Uterus (tissue), 4 donors: Measurements from ENCODE around the gene PRL. TPM values are rescaled to one million over a fixed set of nuclear protein-coding genes. Genes with fewer than 3 reads are reported as not detected.

Experiments
- DNase-seq, 2 donors: peaks; one replicate each; pipeline ENCODE4 v3.0.0-alpha.2; 2019 to 2020
- H3K27ac ChIP-seq, 2 donors: fragments of 200-600 bp; sonication (generic); 1 replicate in 1 of 2; 2 replicates in 1 of 2; pipeline ENCODE4 v1.5.1; 2016 to 2018
- H3K27me3 ChIP-seq, 2 donors: fragments of 200-600 bp; sonication (generic); one replicate each; pipeline ENCODE4 v1.5.1; 2018 to 2019; ENCODE audit warnings: control low read depth in 1 of 2
- H3K36me3 ChIP-seq, 2 donors: fragments of 200-600 bp; sonication (generic); one replicate each; pipeline ENCODE4 v1.5.1; 2019; ENCODE audit warnings: control low read depth in 1 of 2
- H3K4me1 ChIP-seq, 2 donors: fragments of 200-600 bp; sonication (generic); one replicate each; pipeline ENCODE4 v1.5.1; 2018 to 2019; ENCODE audit warnings: control low read depth in 1 of 2
- H3K4me3 ChIP-seq, 2 donors: fragments of 200-600 bp; sonication (generic); 1 replicate in 1 of 2; 2 replicates in 1 of 2; pipeline ENCODE4 v1.5.1; 2018 to 2019; ENCODE audit warnings: mild to moderate bottlenecking in 1 of 2
- H3K9me3 ChIP-seq, 2 donors: fragments of 200-600 bp; sonication (generic); one replicate each; pipeline ENCODE4 v1.5.1; 2019; ENCODE audit warnings: control low read depth in 1 of 2
- POLR2A ChIP-seq, 2 donors: fragments of 450-650 bp; IDR thresholded peaks; one replicate each; pipeline ENCODE4 v1.6.1; 2016; ENCODE audit warnings: antibody characterized with exemption in 2 of 2, mild to moderate bottlenecking in 1 of 2, moderate library complexity in 1 of 2
- intact Hi-C: fragments of 100-400 bp; cut with DNase I; formaldehyde crosslinking; loops from one replicate; pipeline ENCODE4 v1.15.1; 2023; ENCODE audit warnings: low total_unique reads
- total RNA-seq, 4 donors: library from RNA; depleted of rRNA in 3 of 4; stranded (reverse); fragments of >200 nt in 3 of 4; gene quantifications; one replicate each; pipeline versions ENCODE4 v1.1.0 to v1.2.4, GENCODE V29; 2014 to 2023
- TF ChIP-seq, protein P1 (sequence below), 4 experiments: fragments of 200-600 bp in 2 of 4; fragments of 450-650 bp in 2 of 4; sonication (generic) in 2 of 4; IDR thresholded peaks; one replicate each; pipeline ENCODE4 v1.5.1; 2016 to 2019; ENCODE audit warnings: antibody characterized with exemption in 4 of 4, mild to moderate bottlenecking in 2 of 4, moderate library complexity in 1 of 4
- donor health status: DM: yes; HTN: yes; CAD: no.

The PRL gene
- total RNA-seq, 4 donors from 2014 or later, result not detected

DNA sequence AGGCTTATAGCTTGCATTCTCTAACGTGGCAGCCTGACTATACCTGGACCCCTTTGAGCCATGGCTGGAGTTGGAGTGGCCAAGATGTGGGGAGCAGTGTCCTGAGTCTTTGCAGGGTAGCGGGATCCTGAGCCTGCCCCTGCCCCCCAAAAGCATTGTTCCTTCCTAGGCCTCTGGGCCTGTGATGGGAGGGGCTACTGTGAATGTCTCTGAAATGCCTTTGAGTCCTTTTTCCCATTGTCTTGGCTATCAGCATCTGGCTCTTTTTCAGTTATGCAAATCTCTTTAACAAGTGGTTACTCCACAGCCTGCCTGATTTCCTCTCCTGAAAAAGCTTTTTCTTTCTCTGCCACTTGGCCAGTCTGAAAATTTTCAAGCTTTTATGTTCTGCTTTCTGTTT is 17.0 kb upstream of the PRL start:
- Histone ChIP-seq H3K36me3 (no peaks in the 10 kb centered on the region), H3K9me3 (peaks cover 0 to 6% of the 10 kb centered on the region in 2 donors), H3K4me3 (no peak overlapping the region), H3K27ac (no peak overlapping the region), H3K27me3 (no peaks in the 10 kb centered on the region), H3K4me1 (no peaks in the 10 kb centered on the region)
- intact Hi-C loops, result no loop called here
- TF ChIP-seq, protein P1, sequence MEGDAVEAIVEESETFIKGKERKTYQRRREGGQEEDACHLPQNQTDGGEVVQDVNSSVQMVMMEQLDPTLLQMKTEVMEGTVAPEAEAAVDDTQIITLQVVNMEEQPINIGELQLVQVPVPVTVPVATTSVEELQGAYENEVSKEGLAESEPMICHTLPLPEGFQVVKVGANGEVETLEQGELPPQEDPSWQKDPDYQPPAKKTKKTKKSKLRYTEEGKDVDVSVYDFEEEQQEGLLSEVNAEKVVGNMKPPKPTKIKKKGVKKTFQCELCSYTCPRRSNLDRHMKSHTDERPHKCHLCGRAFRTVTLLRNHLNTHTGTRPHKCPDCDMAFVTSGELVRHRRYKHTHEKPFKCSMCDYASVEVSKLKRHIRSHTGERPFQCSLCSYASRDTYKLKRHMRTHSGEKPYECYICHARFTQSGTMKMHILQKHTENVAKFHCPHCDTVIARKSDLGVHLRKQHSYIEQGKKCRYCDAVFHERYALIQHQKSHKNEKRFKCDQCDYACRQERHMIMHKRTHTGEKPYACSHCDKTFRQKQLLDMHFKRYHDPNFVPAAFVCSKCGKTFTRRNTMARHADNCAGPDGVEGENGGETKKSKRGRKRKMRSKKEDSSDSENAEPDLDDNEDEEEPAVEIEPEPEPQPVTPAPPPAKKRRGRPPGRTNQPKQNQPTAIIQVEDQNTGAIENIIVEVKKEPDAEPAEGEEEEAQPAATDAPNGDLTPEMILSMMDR (IDR thresholded peaks at IDR 0.05), result no peak
- TF ChIP-seq POLR2A (IDR thresholded peaks at IDR 0.05), result no peak
- DNase-seq, result no peak

DNA sequence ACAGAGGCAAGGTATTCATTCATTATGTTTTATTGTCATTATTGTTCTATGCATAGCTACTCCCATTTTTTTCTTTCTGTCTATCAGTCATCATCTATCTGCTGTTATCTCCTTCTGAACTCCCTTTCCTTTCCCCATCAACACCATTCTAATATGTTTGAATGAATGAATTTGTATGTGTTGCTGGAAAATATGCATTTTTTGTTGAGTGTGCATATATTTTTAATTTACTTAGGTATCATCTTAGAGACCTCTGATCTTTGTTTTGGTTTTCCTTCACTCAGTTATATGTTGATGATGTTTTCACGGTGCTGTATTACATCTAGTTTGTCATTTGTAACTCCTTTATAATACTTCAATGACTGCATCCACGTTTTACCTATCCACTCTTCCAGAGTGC is 12.1 kb upstream of the PRL start:
- Histone ChIP-seq H3K9me3 (peaks cover 0 to 2% of the 10 kb centered on the region in 2 donors), H3K27ac (no peak overlapping the region), H3K36me3 (no peaks in the 10 kb centered on the region), H3K4me3 (no peak overlapping the region), H3K27me3 (no peaks in the 10 kb centered on the region), H3K4me1 (no peaks in the 10 kb centered on the region)
- intact Hi-C loops, result no loop called here
- TF ChIP-seq POLR2A (IDR thresholded peaks at IDR 0.05), result no peak
- TF ChIP-seq, protein P1 (IDR thresholded peaks at IDR 0.05), result no peak
- DNase-seq, result no peak

DNA sequence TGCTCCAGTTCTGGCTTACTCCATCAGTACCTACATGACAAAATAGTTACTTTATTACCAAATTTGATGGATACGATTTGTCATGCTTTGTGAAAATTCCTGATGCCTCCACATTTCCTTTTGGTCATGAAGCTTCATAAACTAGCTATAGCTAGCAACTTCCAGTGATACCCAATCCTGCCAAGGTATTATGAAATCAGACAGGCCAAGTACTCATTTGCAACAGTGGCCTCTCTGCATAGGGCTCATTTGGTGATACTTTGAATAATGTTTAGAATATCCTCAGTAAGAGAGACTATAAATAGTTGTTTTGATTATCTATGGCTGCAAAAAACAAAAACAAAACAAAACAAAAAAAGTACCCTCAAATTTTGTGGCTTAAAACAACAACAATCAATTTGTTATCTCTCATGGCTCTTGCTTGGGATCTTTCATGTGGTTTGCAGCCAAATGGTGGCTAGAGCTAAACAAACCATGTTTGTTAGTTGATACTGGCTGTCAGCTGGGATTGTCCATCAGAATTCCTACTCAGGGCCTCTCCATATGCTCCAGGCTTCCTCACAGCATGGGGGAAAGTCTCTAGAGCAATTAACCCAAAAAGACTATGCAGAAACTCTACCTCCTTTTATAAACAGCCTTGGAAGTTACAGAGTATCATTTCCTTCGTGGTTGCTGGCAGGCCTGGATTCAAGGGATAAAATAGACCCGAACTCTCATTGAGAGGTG is 10.1 kb upstream of the PRL start:
- Histone ChIP-seq H3K27me3 (no peaks in the 10 kb centered on the region), H3K4me3 (no peak overlapping the region), H3K9me3 (no peaks in the 10 kb centered on the region), H3K36me3 (no peaks in the 10 kb centered on the region), H3K27ac (no peak overlapping the region), H3K4me1 (no peaks in the 10 kb centered on the region)
- no peak for DNase-seq
- TF ChIP-seq POLR2A (IDR thresholded peaks at IDR 0.05), result no peak
- TF ChIP-seq, protein P1 (IDR thresholded peaks at IDR 0.05), result no peak
- intact Hi-C loops, result no loop called here

DNA sequence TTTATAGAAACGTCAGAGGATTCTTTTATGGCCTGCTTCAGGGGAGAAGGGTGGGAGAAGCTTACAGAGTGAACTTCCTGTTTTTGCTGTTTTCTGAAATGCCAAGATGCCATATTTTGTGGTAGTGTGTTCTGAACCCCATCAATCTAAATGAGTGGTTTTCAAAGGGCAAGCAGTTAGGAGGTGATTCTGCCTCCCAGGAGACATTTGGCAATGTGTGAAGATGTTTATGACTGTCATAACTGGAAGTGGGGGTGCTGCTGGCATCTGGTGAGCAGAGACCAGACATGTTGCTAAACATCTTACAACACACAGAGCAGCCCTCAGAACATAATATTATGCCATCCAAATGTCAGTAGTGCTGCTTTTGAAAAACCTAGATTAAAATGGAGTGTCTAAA is 6.0 kb upstream of the PRL start:
- no peak overlapping the region for H3K4me3 ChIP-seq
- intact Hi-C loops, result no loop called here
- H3K9me3 ChIP-seq, result no peaks in the 10 kb centered on the region
- no peak overlapping the region for H3K27ac ChIP-seq
- H3K4me1 ChIP-seq, result no peaks in the 10 kb centered on the region
- no peaks in the 10 kb centered on the region for H3K36me3 ChIP-seq
- H3K27me3 ChIP-seq, result no peaks in the 10 kb centered on the region
- no peak for DNase-seq
- TF ChIP-seq POLR2A (IDR thresholded peaks at IDR 0.05), result no peak
- TF ChIP-seq, protein P1 (IDR thresholded peaks at IDR 0.05), result no peak

DNA sequence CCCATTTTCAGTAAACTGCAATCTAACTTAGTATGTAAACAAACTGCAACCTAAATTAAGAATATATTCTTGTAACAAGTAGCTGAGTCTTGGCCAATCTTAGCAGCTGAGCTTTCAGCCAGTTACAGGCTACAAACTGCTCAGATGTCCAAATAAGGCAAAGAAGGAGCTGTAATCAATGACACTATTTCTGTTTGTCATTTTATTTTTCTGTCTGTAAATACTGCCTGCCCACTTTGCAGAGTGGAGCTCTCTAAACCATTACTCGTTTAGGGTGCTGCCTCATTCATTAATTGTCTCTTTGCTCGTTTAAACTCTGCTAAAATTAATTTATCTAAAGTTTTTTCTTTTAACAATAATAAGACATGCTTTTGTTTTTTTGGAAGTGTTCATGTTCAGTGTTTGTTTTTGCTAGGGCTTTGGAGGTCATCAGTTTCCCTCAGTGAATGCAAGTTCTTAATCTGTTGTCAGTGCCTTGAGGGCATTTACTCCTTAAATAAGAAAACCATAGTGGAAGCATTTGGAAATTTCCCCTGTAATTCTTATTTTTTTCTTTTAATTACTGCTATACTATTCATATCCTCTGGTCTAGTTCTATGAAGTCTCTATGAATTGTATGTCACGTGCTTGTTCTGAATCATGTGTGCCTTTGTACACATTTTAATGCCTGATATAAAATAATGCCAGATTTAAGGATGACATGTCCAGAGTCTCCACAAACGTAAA is 3.6 kb upstream of the PRL start:
- DNase-seq, result no peak
- no peaks in the 10 kb centered on the region for H3K27me3 ChIP-seq
- no peaks in the 10 kb centered on the region for H3K36me3 ChIP-seq
- TF ChIP-seq, protein P1 (IDR thresholded peaks at IDR 0.05), result no peak
- no peak for TF ChIP-seq POLR2A (IDR thresholded peaks at IDR 0.05)
- intact Hi-C loops, result no loop called here
- no peak overlapping the region for H3K27ac ChIP-seq
- H3K4me1 ChIP-seq, result no peaks in the 10 kb centered on the region
- H3K4me3 ChIP-seq, result no peak overlapping the region
- H3K9me3 ChIP-seq, result no peaks in the 10 kb centered on the region
